Measurements from ENCODE around the gene ISG15. TPM values are rescaled to one million over a fixed set of nuclear protein-coding genes. Genes with fewer than 3 reads are reported as not detected.

ISG15 gene
- total RNA-seq, 4 donors from 2014 or later, result 20.0 to 73.3 (median 33.8) TPM

DNA sequence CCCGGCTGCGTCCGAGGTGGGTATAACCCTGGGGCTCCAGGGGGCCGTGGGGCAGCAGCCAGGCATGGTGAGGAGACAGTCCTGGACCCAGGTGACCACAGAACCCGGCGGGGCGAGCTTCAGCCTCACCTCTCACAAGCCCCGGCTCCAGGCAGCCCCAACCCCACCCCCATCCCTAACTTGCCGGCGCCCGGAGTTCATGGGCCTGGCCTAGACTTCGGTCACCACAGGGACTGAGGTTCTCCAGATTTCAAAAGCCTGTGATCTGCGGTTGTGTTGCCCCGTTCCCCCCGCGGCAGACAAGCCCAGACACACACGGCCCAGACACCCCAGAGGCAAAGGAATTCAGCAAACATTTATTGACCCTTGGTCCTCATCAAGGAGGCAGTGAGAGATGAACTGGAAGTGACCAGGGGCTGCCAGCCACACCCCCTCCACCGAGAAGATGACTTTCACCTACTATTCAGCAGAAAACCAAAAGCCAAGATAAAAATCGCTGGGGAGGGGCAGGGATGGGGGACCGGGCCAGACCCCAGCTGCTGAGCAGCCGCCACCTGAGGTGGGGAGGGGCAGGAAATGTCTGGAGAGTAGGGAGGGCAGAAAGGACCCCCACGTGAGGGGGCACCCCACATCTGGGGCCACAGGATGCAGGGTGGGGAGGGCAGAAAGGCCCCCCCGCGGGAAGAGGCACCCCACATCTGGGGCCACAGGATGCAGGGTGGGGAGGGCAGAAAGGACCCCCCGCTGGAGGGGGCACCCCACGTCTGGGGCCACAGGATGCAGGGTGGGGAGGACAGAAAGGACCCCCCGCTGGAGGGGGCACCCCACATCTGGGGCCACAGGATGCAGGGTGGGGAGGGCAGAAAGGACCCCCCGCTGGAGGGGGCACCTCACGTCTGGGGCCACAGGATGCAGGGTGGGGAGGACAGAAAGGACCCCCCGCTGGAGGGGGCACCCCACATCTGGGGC is 17.3 kb upstream of the ISG15 start:
- TF ChIP-seq, protein P1, sequence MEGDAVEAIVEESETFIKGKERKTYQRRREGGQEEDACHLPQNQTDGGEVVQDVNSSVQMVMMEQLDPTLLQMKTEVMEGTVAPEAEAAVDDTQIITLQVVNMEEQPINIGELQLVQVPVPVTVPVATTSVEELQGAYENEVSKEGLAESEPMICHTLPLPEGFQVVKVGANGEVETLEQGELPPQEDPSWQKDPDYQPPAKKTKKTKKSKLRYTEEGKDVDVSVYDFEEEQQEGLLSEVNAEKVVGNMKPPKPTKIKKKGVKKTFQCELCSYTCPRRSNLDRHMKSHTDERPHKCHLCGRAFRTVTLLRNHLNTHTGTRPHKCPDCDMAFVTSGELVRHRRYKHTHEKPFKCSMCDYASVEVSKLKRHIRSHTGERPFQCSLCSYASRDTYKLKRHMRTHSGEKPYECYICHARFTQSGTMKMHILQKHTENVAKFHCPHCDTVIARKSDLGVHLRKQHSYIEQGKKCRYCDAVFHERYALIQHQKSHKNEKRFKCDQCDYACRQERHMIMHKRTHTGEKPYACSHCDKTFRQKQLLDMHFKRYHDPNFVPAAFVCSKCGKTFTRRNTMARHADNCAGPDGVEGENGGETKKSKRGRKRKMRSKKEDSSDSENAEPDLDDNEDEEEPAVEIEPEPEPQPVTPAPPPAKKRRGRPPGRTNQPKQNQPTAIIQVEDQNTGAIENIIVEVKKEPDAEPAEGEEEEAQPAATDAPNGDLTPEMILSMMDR (IDR thresholded peaks at IDR 0.05; ENCODE audit: low read depth), result no peak

DNA sequence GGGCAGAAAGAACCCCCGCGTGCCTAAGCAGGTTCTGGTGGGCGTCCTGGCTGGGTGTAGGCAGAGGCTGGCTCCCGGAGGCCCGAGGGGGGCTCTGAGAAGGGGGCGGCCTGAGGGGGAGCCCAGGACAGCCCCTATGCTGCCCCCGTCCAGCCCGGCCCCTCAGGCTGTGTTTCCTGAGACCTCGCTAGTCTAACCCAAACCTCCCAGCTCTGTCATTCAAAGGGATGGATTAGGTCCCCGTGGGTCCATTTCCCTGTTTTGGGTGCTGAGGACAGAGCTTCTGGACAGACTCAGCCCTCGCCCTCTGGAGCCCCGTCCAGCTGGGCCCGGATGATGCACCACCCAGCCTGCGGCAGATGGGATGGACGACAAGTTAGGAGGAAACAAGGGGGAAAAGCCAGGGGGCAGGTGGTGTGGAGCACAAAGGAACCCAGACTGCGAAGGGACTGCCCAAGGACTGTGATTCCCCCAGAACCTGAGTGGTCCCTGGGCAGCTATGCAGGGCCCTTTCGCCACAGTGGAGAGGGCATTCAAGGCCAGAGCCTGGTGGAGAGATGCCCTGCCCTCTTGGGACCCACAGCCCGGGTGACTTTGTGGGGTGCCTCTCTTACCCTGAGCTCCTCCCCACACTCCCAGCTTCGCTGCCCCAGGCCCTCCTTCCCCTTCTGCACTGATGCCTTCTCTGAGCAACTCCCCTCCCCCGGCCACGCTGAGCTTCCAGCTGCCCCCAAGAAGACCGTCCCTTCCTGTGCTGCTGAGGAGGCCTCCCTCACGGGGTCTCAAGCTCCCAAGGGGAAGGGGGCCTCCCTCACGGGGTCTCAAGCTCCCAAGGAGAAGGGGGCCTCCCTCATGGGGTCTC is 16.2 kb upstream of the ISG15 start:
- TF ChIP-seq, protein P1 (IDR thresholded peaks at IDR 0.05; ENCODE audit: low read depth), result no peak

DNA sequence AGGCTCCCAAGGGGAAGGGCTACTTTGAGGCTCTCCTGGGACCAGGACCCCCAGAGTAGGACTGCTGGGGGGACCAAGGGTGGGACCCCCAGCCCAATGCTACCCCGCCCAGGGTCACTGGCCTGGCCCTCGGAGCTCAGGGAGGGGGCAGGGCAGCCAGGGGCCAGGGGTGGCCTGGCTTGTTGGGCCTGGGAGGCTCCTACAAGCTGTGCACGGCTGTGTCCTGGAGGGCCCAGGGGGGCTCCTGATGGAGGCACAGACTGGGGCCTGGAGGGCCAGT is 15.6 kb upstream of the ISG15 start:
- TF ChIP-seq, protein P1 (IDR thresholded peaks at IDR 0.05; ENCODE audit: low read depth), result no peak

DNA sequence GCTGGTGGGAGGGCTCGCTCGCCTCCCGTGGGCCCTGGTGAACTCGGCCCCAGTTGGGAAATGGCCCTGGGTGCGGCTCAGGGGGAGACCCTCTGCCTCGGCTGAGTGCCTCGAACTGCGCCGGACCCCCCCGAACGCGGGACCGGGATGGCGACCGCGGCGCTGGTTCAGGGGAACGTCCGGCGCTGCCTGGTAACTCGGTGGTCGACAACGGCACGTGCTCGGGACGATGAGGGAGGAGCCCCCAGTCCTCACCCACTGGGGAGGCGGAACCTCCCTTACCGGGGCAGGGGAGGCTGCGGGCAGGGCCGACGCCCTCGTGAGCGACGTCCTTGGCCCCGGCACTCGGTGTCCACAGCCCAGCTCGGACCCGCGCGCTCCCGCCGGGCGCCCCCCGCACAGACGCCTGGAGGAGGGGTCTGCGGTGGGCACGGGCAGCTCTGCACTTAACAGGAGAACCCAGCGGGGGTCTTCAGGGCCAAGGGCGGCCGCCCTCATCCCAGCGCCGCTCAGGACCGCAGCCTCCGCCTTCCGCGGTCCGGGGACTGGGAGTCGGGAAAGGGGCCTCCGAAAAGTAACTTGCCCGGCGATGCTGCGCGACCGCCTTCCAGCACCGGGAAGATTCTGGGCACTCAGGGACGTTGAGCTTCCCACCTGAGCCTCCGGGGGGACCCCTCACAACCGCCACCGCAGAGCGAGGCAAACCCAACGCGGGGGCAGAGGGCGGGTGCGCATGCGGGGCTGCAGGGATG is 15.1 kb upstream of the ISG15 start:
- TF ChIP-seq, protein P1 (IDR thresholded peaks at IDR 0.05; ENCODE audit: low read depth), result no peak

DNA sequence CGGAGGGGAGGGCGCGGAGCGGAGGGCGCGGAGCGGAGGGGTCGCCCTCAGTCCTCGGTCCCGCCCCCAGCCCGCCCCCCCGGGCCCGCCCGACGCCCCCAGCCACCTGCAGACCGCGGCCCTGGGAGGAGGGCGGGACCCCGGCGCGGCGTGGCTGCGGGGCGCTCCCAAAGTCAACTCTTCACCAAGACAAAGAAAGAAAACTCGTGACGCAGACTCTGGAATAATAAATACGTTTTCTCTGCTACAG is 14.6 kb upstream of the ISG15 start:
- TF ChIP-seq, protein P1 (IDR thresholded peaks at IDR 0.05; ENCODE audit: low read depth), result no peak

DNA sequence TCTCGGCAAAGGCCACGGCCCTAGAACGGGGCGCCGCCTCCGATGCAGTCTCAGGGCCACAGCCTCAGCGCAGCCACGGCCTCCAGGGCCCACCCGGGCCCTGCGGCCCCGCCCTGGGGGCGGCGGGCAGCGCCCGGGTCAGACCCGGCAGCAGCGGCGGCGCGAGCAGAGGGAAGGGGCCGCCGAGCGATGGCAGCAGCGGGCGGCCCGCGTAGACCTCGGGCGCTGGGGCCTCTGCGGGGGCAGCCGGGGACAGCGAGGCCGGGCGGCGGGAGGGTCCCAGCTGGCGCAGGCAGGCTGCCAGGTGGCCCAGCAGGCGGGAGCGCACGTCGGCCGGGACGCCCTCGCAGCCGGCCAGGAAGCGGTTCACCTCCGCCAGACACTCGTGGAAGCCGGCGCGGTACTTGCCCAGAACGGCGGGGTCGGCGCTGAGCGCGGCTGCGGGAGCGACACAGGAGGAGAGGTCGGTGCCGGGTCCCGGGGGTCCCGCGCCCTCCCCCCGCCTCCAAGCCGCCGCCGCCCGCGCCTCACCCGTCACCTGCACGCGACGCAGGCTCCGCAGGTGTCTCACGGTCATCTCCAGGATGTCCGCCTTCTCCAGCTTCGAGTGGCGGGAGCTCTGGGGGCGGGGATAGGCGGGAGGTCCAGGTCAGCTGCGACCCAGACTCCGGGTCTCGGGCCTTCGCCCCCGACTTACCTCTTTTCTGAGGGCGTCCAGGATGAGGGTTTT is 14.1 kb upstream of the ISG15 start:
- TF ChIP-seq, protein P1 (IDR thresholded peaks at IDR 0.05; ENCODE audit: low read depth), result no peak
